ENCODE data around the gene SAAL1. TPM values are rescaled to one million over a fixed set of nuclear protein-coding genes. Genes with fewer than 3 reads are reported as not detected.

SAAL1 gene
- polyA plus RNA-seq (15.8 to 28.3 TPM (median 22.6 TPM) in 3 replicates), polyA minus RNA-seq (4.6 to 15.2 TPM (median 6.0 TPM) in 3 replicates)
- polyA plus RNA-seq (2011; ENCODE audit: low read depth) = 17.1 TPM
- polyA plus RNA-seq (2011; cell fraction: cytosol; rRNA removed) = 12.8 and 18.6 TPM in 2 replicates
- 16.6 and 24.5 TPM in 2 replicates for polyA plus RNA-seq (2011; cell fraction: nucleus; rRNA removed)
- 10.1 and 22.1 TPM in 2 replicates for polyA plus RNA-seq (2012; ENCODE audit: low replicate concordance)
- 11.5 TPM for polyA minus RNA-seq (2011; cell fraction: cytosol; rRNA and poly(A)+ RNA removed)
- polyA minus RNA-seq (2011; cell fraction: nucleus; rRNA and poly(A)+ RNA removed) = 9.4 and 16.3 TPM in 2 replicates

- Histone ChIP-seq H3K9me3 (ENCODE audit: control insufficient read depth, low read depth, low read length) (no peaks in the 10 kb centered on the region), H3K27me3 (ENCODE audit: control insufficient read depth, extremely low read depth, insufficient read depth, low read length) (no peaks in the 10 kb centered on the region), H4K20me1 (ENCODE audit: control insufficient read depth, extremely low read depth, insufficient read depth, low read length) (no peaks in the 10 kb centered on the region), H3K9me1 (ENCODE audit: control insufficient read depth, extremely low read depth, insufficient read depth, low read length) (peaks cover 2% of the 10 kb centered on the region), H3K79me2 (ENCODE audit: control insufficient read depth, insufficient read depth, low read length) (peaks cover 26% of the 10 kb centered on the region), H3K36me3 (ENCODE audit: control insufficient read depth in 2 of 2, extremely low read depth in 1 of 2, insufficient read depth in 2 of 2, low read length in 2 of 2) (peaks cover 11% of the 10 kb centered on the region in 2 experiments), H3K4me2 (ENCODE audit: control insufficient read depth, extremely low read depth, insufficient read depth, low read depth, low read length) (peak within 1 kb of the TSS; percentile 68), H3K9ac (ENCODE audit: control insufficient read depth, extremely low read depth, insufficient read depth, low read length) (peak within 1 kb of the TSS; percentile 84), H3K4me3 (ENCODE audit: control insufficient read depth in 2 of 3, extremely low read depth in 1 of 3, insufficient read depth in 2 of 3, low read depth in 1 of 3, low read length in 3 of 3) (peak within 1 kb of the TSS; percentile 81 to 90 (median 88)), H2AFZ (ENCODE audit: control insufficient read depth, low read length) (peak within 1 kb of the TSS; percentile 98), H3K27ac (ENCODE audit: control insufficient read depth, insufficient read depth, low read length) (peak within 1 kb of the TSS; percentile 67), H3K4me1 (ENCODE audit: control insufficient read depth, extremely low read depth, insufficient read depth, low read length) (peaks cover 17% of the 10 kb centered on the region)
- FAIRE-seq = no peak
- dilution Hi-C loops (cut with MboI; ENCODE audit: extremely low pct_ligation_motif_present, low sequenced_read_pairs) = no loop called here
- TF ChIP-seq CTCF (optimal IDR thresholded peaks at IDR 0.05 in 1 of 3, IDR thresholded peaks at IDR 0.05 in 1 of 3, conservative IDR thresholded peaks at IDR 0.05 in 1 of 3; ENCODE audit: extremely low read depth in 1 of 3, insufficient read depth in 2 of 3, low read length in 3 of 3) (peak; percentile 72 to 93 (median 77)), EZH2 (IDR thresholded peaks at IDR 0.05; ENCODE audit: low read length) (no peak)
- peak; percentile 23 for DNase-seq (ENCODE audit: low read depth, low spot score)
These were observed at the start of gene SAAL1 for GRCh38 chr11:18105802-18106574. SAAL1 (minus strand) TSS chr11:18106082; CDS start chr11:18106041, 41 bp downstream.

GRCh38 chr11:18151581-18151980, 45.7 kb upstream of the SAAL1 start:
- no peak for DNase-seq (ENCODE audit: low read depth, low spot score)
- no peak for FAIRE-seq
- H3K4me3 ChIP-seq (ENCODE audit: control insufficient read depth in 2 of 3, extremely low read depth in 1 of 3, insufficient read depth in 2 of 3, low read depth in 1 of 3, low read length in 3 of 3) = no peak overlapping the region
- H3K9ac ChIP-seq (ENCODE audit: control insufficient read depth, extremely low read depth, insufficient read depth, low read length) = no peak overlapping the region
- H3K27me3 ChIP-seq (ENCODE audit: control insufficient read depth, extremely low read depth, insufficient read depth, low read length) = no peaks in the 10 kb centered on the region
- dilution Hi-C loops (cut with MboI; ENCODE audit: extremely low pct_ligation_motif_present, low sequenced_read_pairs) = no loop called here
- no peaks in the 10 kb centered on the region for H3K4me1 ChIP-seq (ENCODE audit: control insufficient read depth, extremely low read depth, insufficient read depth, low read length)
- no peaks in the 10 kb centered on the region for H4K20me1 ChIP-seq (ENCODE audit: control insufficient read depth, extremely low read depth, insufficient read depth, low read length)
- H3K36me3 ChIP-seq (ENCODE audit: control insufficient read depth in 2 of 2, extremely low read depth in 1 of 2, insufficient read depth in 2 of 2, low read length in 2 of 2) = no peaks in the 10 kb centered on the region
- H3K9me3 ChIP-seq (ENCODE audit: control insufficient read depth, low read depth, low read length) = no peaks in the 10 kb centered on the region
- no peaks in the 10 kb centered on the region for H3K9me1 ChIP-seq (ENCODE audit: control insufficient read depth, extremely low read depth, insufficient read depth, low read length)
- H3K4me2 ChIP-seq (ENCODE audit: control insufficient read depth, extremely low read depth, insufficient read depth, low read depth, low read length) = no peak overlapping the region
- H3K79me2 ChIP-seq (ENCODE audit: control insufficient read depth, insufficient read depth, low read length) = no peaks in the 10 kb centered on the region
- H3K27ac ChIP-seq (ENCODE audit: control insufficient read depth, insufficient read depth, low read length) = no peak overlapping the region
- H2AFZ ChIP-seq (ENCODE audit: control insufficient read depth, low read length) = no peak overlapping the region
- no peak for TF ChIP-seq EZH2 (IDR thresholded peaks at IDR 0.05; ENCODE audit: low read length)
- no peak for TF ChIP-seq CTCF (optimal IDR thresholded peaks at IDR 0.05 in 1 of 3, IDR thresholded peaks at IDR 0.05 in 1 of 3, conservative IDR thresholded peaks at IDR 0.05 in 1 of 3; ENCODE audit: extremely low read depth in 1 of 3, insufficient read depth in 2 of 3, low read length in 3 of 3)

Data from keratinocyte (primary cell).